A673 (cell line): ENCODE results near the gene MAP3K7CL. TPM values are rescaled to one million over a fixed set of nuclear protein-coding genes. Genes with fewer than 3 reads are reported as not detected.

Experiments used
- BruUV-seq: library from RNA; stranded (reverse); fragments of 400-500 nt; replicated peaks from 2 replicates; lab custom pipeline; 2021; lab: Mats Ljungman, UMichigan
- CTCF ChIA-PET: fragments of 300-600 bp; sonication (Branson Sonifier 250); formaldehyde crosslinking; loops from one replicate; lab custom pipeline; 2022; ENCODE audit warnings: antibody characterized with exemption; lab: Charles Lee
- POLR2A ChIA-PET: fragments of 300-600 bp; sonication (Branson Sonifier 250); formaldehyde crosslinking; loops from one replicate; lab custom pipeline; 2022; ENCODE audit warnings: antibody characterized with exemption; ENCODE audit not compliant: low non-redundant PET; lab: Charles Lee
- DNase-seq: peaks from one replicate; pipeline ENCODE4 v3.0.0-alpha.2; 2015; ENCODE audit warnings: low spot score
- H3K27ac ChIP-seq: fragments of 200-600 bp; sonication (generic); 2 replicates; pipeline ENCODE4 v1.5.1; 2016; ENCODE audit warnings: mixed run types, low read depth, mild to moderate bottlenecking, mixed read lengths, antibody characterized with exemption, low read length; ENCODE audit not compliant: poor library complexity, severe bottlenecking
- H3K27me3 ChIP-seq: fragments of 200-600 bp; sonication (generic); replicated peaks from 2 replicates; pipeline ENCODE4 v1.6.1; 2017; ENCODE audit warnings: mixed run types, low read depth, mild to moderate bottlenecking, mixed read lengths, antibody characterized with exemption, low read length; ENCODE audit not compliant: insufficient read depth, poor library complexity
- H3K36me3 ChIP-seq: fragments of 200-600 bp; sonication (generic); 2 replicates; pipeline ENCODE4 v1.6.1; 2016; ENCODE audit warnings: mixed run types, mild to moderate bottlenecking, mixed read lengths, antibody characterized with exemption, low read length; ENCODE audit not compliant: insufficient read depth, poor library complexity, severe bottlenecking
- H3K4me1 ChIP-seq: fragments of 200-600 bp; sonication (generic); 2 replicates; pipeline ENCODE4 v1.6.1; 2017; ENCODE audit warnings: mixed run types, mild to moderate bottlenecking, mixed read lengths, antibody characterized with exemption, low read length; ENCODE audit not compliant: insufficient read depth, poor library complexity, severe bottlenecking
- H3K4me3 ChIP-seq: fragments of 200-600 bp; sonication (generic); 2 replicates; pipeline ENCODE4 v1.5.1; 2016; ENCODE audit warnings: low read depth, mixed run types, mild to moderate bottlenecking, mixed read lengths, low read length; ENCODE audit not compliant: poor library complexity, severe bottlenecking
- H3K9me3 ChIP-seq: fragments of 200-600 bp; sonication (generic); 2 replicates; pipeline ENCODE4 v1.6.1; 2016; ENCODE audit warnings: mixed run types, low read depth, mild to moderate bottlenecking, mixed read lengths, antibody characterized with exemption, low read length; ENCODE audit not compliant: poor library complexity, severe bottlenecking
- CTCF ChIP-seq: fragments of 300-800, 200-600 bp; sonication (generic); conservative IDR thresholded peaks from 2 replicates; pipeline ENCODE4 v1.5.1; 2017; ENCODE audit warnings: low read depth, mild to moderate bottlenecking, antibody characterized with exemption, low read length, moderate library complexity, mixed read lengths
- EZH2 ChIP-seq: fragments of 200-600 bp; sonication (generic); IDR thresholded peaks from 2 replicates; pipeline ENCODE4 v1.6.1; 2017; ENCODE audit warnings: borderline replicate concordance, low read depth, mild to moderate bottlenecking, mixed read lengths, antibody characterized with exemption, low read length; ENCODE audit not compliant: poor library complexity, severe bottlenecking
- intact Hi-C: fragments of 100-400 bp; cut with micrococcal nuclease; formaldehyde crosslinking; loops from one replicate; pipeline ENCODE4 v1.10.0; 2022; ENCODE audit not compliant: unreplicated experiment
- total RNA-seq: library from RNA; stranded (reverse); gene quantifications from 2 replicates; pipeline ENCODE4 v1.2.3, GENCODE V29; 2021

MAP3K7CL gene
- total RNA-seq, 1 experiment from 2014 or later = 2.2 TPM

GRCh38 chr21:29125191-29125590 is 5.3 kb upstream of the MAP3K7CL start:
- Histone ChIP-seq H3K4me1 (no peaks in the 10 kb centered on the region), H3K4me3 (no peak overlapping the region), H3K27ac (no peak overlapping the region), H3K27me3 (no peaks in the 10 kb centered on the region), H3K9me3 (peaks cover 5% of the 10 kb centered on the region), H3K36me3 (no peaks in the 10 kb centered on the region)
- no TSS peak for BruUV-seq
- TF ChIP-seq EZH2 = no peak
- no peak for TF ChIP-seq CTCF
- intact Hi-C loops = no loop called here
- no peak for DNase-seq
- CTCF ChIA-PET = no interaction called here
- POLR2A ChIA-PET = no interaction called here

- no peaks in the 10 kb centered on the region for H3K36me3 ChIP-seq
- no peaks in the 10 kb centered on the region for H3K4me1 ChIP-seq
- DNase-seq = no peak
- H3K9me3 ChIP-seq = peaks cover 5% of the 10 kb centered on the region
- H3K27me3 ChIP-seq = no peaks in the 10 kb centered on the region
- ChIA-PET POLR2A (no interaction called here), CTCF (no interaction called here)
- H3K4me3 ChIP-seq = no peak overlapping the region
- H3K27ac ChIP-seq = no peak overlapping the region
- TF ChIP-seq CTCF = no peak
- intact Hi-C loops = no loop called here
- BruUV-seq = no TSS peak
These were observed 4.5 kb upstream of the MAP3K7CL start for GRCh38 chr21:29125979-29126378.

- CTCF ChIA-PET = no interaction called here
- intact Hi-C loops = no loop called here
- TF ChIP-seq EZH2 (no peak), CTCF (no peak)
- Histone ChIP-seq H3K27ac (no peak overlapping the region), H3K36me3 (no peaks in the 10 kb centered on the region), H3K9me3 (peaks cover 5% of the 10 kb centered on the region), H3K27me3 (no peaks in the 10 kb centered on the region), H3K4me1 (no peaks in the 10 kb centered on the region), H3K4me3 (no peak overlapping the region)
- no TSS peak for BruUV-seq
- DNase-seq = no peak
- POLR2A ChIA-PET = no interaction called here
These were observed 2.8 kb downstream of the MAP3K7CL start for GRCh38 chr21:29133241-29133640.
